ENCODE results near the gene TMEM256. TPM values are rescaled to one million over a fixed set of nuclear protein-coding genes. Genes with fewer than 3 reads are reported as not detected.
"Not testable (repeated sequence)": the region's sequence is repeated elsewhere in the genome, so short reads cannot be mapped to it uniquely, and the experiment has no call there.

Gene TMEM256
- total and polyA plus RNA-seq, 9 donors, result 44.0 to 133 (median 85.2) TPM

GRCh38 chr17:7369825-7370224 is 34.1 kb downstream of the TMEM256 start:
- no peak for DNase-seq
- intact Hi-C loops (cut with DNase I), result no loop called here
- no peak overlapping the region for H3K4me3 ChIP-seq
- no peaks in the 10 kb centered on the region for H3K27me3 ChIP-seq
- WGBS, 3 donors, result 71 to 74% (median 73%) methylated on average over 5 of the region's 5 CpGs
- no peaks in the 10 kb centered on the region for H3K9me3 ChIP-seq
- TF ChIP-seq CTCF (IDR thresholded peaks at IDR 0.05), result no peak
- no peak for TF ChIP-seq POLR2A (IDR thresholded peaks at IDR 0.05)
- no peak for TF ChIP-seq EP300 (IDR thresholded peaks at IDR 0.05)
- no peaks in the 10 kb centered on the region for H3K36me3 ChIP-seq
- no peaks in the 10 kb centered on the region for H3K4me1 ChIP-seq (ENCODE audit: insufficient read depth)
- no peak overlapping the region for H3K27ac ChIP-seq

- DNase-seq; H3K27ac ChIP-seq; H3K27me3 ChIP-seq; intact Hi-C loops (cut with DNase I); H3K9me3 ChIP-seq; H3K4me1 ChIP-seq (ENCODE audit: insufficient read depth); H3K4me3 ChIP-seq; H3K36me3 ChIP-seq: not testable (repeated sequence)
- 86 to 90% (median 87%) methylated on average over 5 of the region's 5 CpGs for WGBS, 3 donors
Measured at GRCh38 chr17:7368599-7368994, 35.3 kb downstream of the TMEM256 start.

- Histone ChIP-seq H3K27ac (no peak overlapping the region), H3K36me3 (no peaks in the 10 kb centered on the region), H3K4me1 (ENCODE audit: insufficient read depth) (no peaks in the 10 kb centered on the region), H3K4me3 (no peak overlapping the region), H3K27me3 (no peaks in the 10 kb centered on the region), H3K9me3 (no peaks in the 10 kb centered on the region)
- no peak for DNase-seq
- intact Hi-C loops (cut with DNase I), result no loop called here
- 57 to 65% (median 60%) methylated on average over 13 of the region's 13 CpGs for WGBS, 3 donors
- no peak for TF ChIP-seq EP300 (IDR thresholded peaks at IDR 0.05)
- no peak for TF ChIP-seq POLR2A (IDR thresholded peaks at IDR 0.05)
- no peak for TF ChIP-seq CTCF (IDR thresholded peaks at IDR 0.05)
Measured at GRCh38 chr17:7367918-7368598, 35.8 kb downstream of the TMEM256 start.

- Histone ChIP-seq H3K4me3 (no peak overlapping the region), H3K27me3 (no peaks in the 10 kb centered on the region), H3K9me3 (no peaks in the 10 kb centered on the region), H3K27ac (no peak overlapping the region), H3K4me1 (ENCODE audit: insufficient read depth) (no peaks in the 10 kb centered on the region), H3K36me3 (no peaks in the 10 kb centered on the region)
- no peak for DNase-seq
- intact Hi-C loops (cut with DNase I), result no loop called here
- WGBS, 3 donors, result 74 to 79% (median 76%) methylated on average over 8 of the region's 8 CpGs
- TF ChIP-seq CTCF (IDR thresholded peaks at IDR 0.05) (no peak), POLR2A (IDR thresholded peaks at IDR 0.05) (no peak), EP300 (IDR thresholded peaks at IDR 0.05) (no peak)
Measured at GRCh38 chr17:7367083-7367482, 36.8 kb downstream of the TMEM256 start.

- H3K4me3 ChIP-seq; H3K4me1 ChIP-seq (ENCODE audit: insufficient read depth); DNase-seq; H3K27ac ChIP-seq; H3K36me3 ChIP-seq; H3K9me3 ChIP-seq; H3K27me3 ChIP-seq; intact Hi-C loops (cut with DNase I): not testable (repeated sequence)
- 75 to 83% (median 78%) methylated on average over 6 of the region's 7 CpGs for WGBS, 3 donors
Measured at GRCh38 chr17:7365963-7366362, 37.9 kb downstream of the TMEM256 start.

Data from ovary (tissue), 9 donors.